Adrenal gland (tissue), 12 donors: ENCODE measurements around the gene PRR20D. TPM values are rescaled to one million over a fixed set of nuclear protein-coding genes. Genes with fewer than 3 reads are reported as not detected.

Experiments used
- DNase-seq, 7 donors: peaks; one replicate each; pipeline ENCODE4 v3.0.0-alpha.2; 2019 to 2020
- H3K27ac ChIP-seq, 5 donors: fragments of 200-600 bp; sonication (generic) in 4 of 5; 1 replicate in 3 of 5; 2 replicates in 2 of 5; pipeline versions ENCODE4 v1.5.1 to v1.8.0; 2016 to 2020; ENCODE audit warnings: mild to moderate bottlenecking in 1 of 5
- H3K27me3 ChIP-seq: fragments of 200-600 bp; 2 replicates; pipeline ENCODE4 v1.8.0; 2021
- H3K36me3 ChIP-seq, 2 donors: fragments of 200-600 bp; replicated peaks in 1 of 2; 1 replicate in 1 of 2; 2 replicates in 1 of 2; pipeline versions ENCODE4 v1.5.1 to v1.8.0; 2018 to 2022
- H3K4me1 ChIP-seq, 2 donors: fragments of 200-600 bp; replicated peaks in 1 of 2; 1 replicate in 1 of 2; 2 replicates in 1 of 2; pipeline versions ENCODE4 v1.5.1 to v1.8.0; 2018 to 2021
- H3K4me3 ChIP-seq, 4 donors: fragments of 200-600 bp; sonication (generic) in 3 of 4; one replicate each; pipeline ENCODE4 v1.5.1; 2016 to 2018
- H3K9me3 ChIP-seq, 3 donors: fragments of 200-600 bp; sonication (generic) in 1 of 3; replicated peaks in 1 of 3; 1 replicate in 2 of 3; 2 replicates in 1 of 3; pipeline versions ENCODE4 v1.5.1 to v1.8.0; 2016 to 2021
- CTCF ChIP-seq, 6 experiments: fragments of 450-650 bp in 4 of 6; fragments of 200-600 bp in 2 of 6; sonication (generic) in 1 of 6; IDR thresholded peaks; 1 replicate in 5 of 6; 2 replicates in 1 of 6; pipeline versions ENCODE4 v1.5.1 to v1.8.0; 2016 to 2021; ENCODE audit warnings: antibody characterized with exemption in 6 of 6, mild to moderate bottlenecking in 2 of 6, moderate library complexity in 1 of 6
- POLR2A ChIP-seq, 2 donors: fragments of 450-650 bp; IDR thresholded peaks; one replicate each; pipeline ENCODE4 v1.6.1; 2017; ENCODE audit warnings: antibody characterized with exemption in 2 of 2, mild to moderate bottlenecking in 2 of 2, moderate library complexity in 1 of 2
- WGBS, 4 donors: extraction: QIAGEN DNeasy Blood & Tissue Kit in 2 of 4; methylation state at CpG; one replicate each; pipeline versions ENCODE4 v1.1.5 to v1.1.7; 2013 to 2017; 5-methylcytosine and 5-hydroxymethylcytosine counted together
- intact Hi-C, 2 donors: fragments of 100-400 bp; cut with DNase I; formaldehyde crosslinking; loops; one replicate each; pipeline versions ENCODE4 v1.14.1 to v1.15.0; 2022 to 2023
- polyA plus RNA-seq, 3 donors: library from polyadenylated mRNA; stranded (reverse); fragments of 200-250 nt in 2 of 3; fragments of 350-450 nt in 1 of 3; fragmentation: Illumina TruSeq in 1 of 3; extraction: RNeasy Lipid Tissue Mini Kit (QIAGEN cat#74804) in 1 of 3; gene quantifications; one replicate each; pipeline ENCODE4 v1.2.3, GENCODE V29; 2013 to 2014
- small RNA-seq, 2 donors: library from RNA; depleted of rRNA; stranded (forward); fragments of <200 nt; gene quantifications; one replicate each; pipeline ENCODE3, GENCODE V24; 2016
- total RNA-seq, 9 donors: library from RNA; depleted of rRNA in 4 of 9; stranded (reverse); fragments of >200 nt in 4 of 9; fragments of 120-200 nt in 1 of 9; fragmentation: NEBNext Ultra II Directional in 1 of 9; extraction: Animal tissue kit (Norgen Biotek cat#: 25700) in 1 of 9; gene quantifications; one replicate each; pipeline versions ENCODE4 v1.1.0 to v1.2.4, GENCODE V29; 2013 to 2023
- donor health status: healthy with polysubstance abuse.
- donor health status: Bipolar disorder and iron deficiency.
- donor health status: DM: yes; HTN: yes; CAD: no.
- donor health status: DM: no; HTN: no; CAD: no.
- donor health status: DM: no; HTN: no; CAD: no.
- donor health status: DM: yes; HTN: yes; CAD: no.

Gene PRR20D
- total and polyA plus RNA-seq, 12 donors, result not detected

DNA sequence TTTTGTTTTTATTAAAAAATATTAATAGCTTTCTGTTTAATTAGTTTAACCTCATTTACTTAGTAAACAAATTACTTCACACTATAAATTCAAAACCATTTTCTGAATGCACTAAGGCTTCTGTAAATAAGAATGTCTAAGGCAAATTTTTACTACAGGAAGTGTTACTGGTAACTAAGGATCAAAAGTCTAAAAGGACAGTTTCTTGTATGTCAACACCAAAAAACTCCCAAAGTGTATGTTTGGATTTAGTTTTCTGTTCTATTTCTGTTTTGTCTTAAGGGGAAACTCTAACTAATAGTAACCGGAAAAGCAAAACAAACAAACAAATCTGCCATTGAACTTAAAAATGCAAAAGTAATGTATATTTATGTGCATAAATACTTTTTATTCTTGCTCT lies 31.2 kb downstream of the PRR20D start:
- intact Hi-C loops, result no loop called here
- DNase-seq, result no peak
- Histone ChIP-seq H3K27me3 (no peaks in the 10 kb centered on the region), H3K9me3 (no peaks in the 10 kb centered on the region), H3K27ac (no peak overlapping the region), H3K4me3 (no peak overlapping the region), H3K4me1 (no peaks in the 10 kb centered on the region), H3K36me3 (no peaks in the 10 kb centered on the region)
- TF ChIP-seq POLR2A (IDR thresholded peaks at IDR 0.05) (no peak), CTCF (IDR thresholded peaks at IDR 0.05) (no peak)
- WGBS, 4 donors, result 71 to 91% (median 77%) methylated on average over 1 of the region's 1 CpG

DNA sequence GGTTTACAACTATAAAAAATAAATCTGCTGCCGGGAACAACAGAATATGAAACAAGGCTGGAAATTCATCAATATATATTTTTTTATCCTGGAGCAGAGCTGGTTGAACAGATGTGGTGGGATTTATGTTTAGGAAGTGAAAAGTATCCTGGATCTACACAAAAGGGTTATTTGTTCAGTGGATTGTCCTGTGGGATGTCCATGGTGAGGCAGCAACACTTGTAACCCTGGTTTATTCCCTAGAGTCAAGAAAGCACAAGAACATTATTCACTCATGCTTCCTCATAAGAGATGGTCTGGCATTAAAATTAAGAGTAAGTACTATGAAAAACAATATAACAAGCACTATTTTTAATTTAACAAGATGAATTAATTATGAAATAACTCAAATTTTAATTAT lies 52.6 kb downstream of the PRR20D start:
- no peaks in the 10 kb centered on the region for H3K27me3 ChIP-seq
- 68 to 87% (median 79%) methylated on average over 1 of the region's 1 CpG for WGBS, 4 donors
- intact Hi-C loops, result no loop called here
- TF ChIP-seq CTCF (IDR thresholded peaks at IDR 0.05) (no peak), POLR2A (IDR thresholded peaks at IDR 0.05) (no peak)
- no peaks in the 10 kb centered on the region for H3K36me3 ChIP-seq
- H3K4me3 ChIP-seq, result no peak overlapping the region
- no peak for DNase-seq
- H3K4me1 ChIP-seq, result no peaks in the 10 kb centered on the region
- H3K27ac ChIP-seq, result no peak overlapping the region
- H3K9me3 ChIP-seq, result no peaks in the 10 kb centered on the region

Small RNA genes lying within 50 kb of the gene (small RNA-seq; reads per million reads assigned to genes)
- gene PRR20FP, result 0 reads per million in 2 donors

Other genes starting within 250 kb of the PRR20D start
- gene PRR20A, start 19.7 kb upstream of the PRR20D start, total RNA-seq, result not detected
- gene PRR20A, start 19.7 kb upstream of the PRR20D start, polyA plus RNA-seq, result not detected
- not detected for gene PRR20B, start 13.1 kb upstream of the PRR20D start, total RNA-seq
- gene PRR20B, start 13.1 kb upstream of the PRR20D start, polyA plus RNA-seq, result not detected
- gene PRR20C, start 6.6 kb upstream of the PRR20D start, total RNA-seq, result not detected
- gene PRR20C, start 6.6 kb upstream of the PRR20D start, polyA plus RNA-seq, result not detected
- not detected for gene PRR20E, start 6.6 kb downstream of the PRR20D start, total RNA-seq
- gene PRR20E, start 6.6 kb downstream of the PRR20D start, polyA plus RNA-seq, result not detected